Measurements from ENCODE around the gene MLPH. TPM values are rescaled to one million over a fixed set of nuclear protein-coding genes. Genes with fewer than 3 reads are reported as not detected.
A peak's percentile ranks its signal among the peaks of the same experiment; 100 is the strongest.

Gene MLPH
- total RNA-seq, 1 experiment from 2014 or later = 237 TPM

DNA sequence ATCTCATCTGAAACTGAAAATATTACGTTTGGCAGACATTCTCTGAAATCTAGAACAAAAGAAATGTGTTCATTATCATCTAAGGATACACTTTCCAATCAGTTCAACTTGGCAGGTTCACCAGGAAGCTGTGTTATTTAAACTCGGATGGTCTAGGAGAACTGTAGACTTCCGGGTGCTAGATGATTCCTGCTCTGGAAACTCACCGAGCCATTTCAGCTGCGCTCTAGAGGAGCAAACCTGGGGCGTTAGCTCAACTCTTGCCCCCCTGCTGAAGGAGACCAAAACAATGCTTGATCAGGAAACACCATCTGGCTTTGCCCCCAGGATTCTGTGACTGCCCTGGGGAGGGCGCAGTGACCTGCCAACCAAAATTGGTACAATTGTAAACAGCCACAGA lies 22.9 kb downstream of the MLPH start:
- no peak for DNase-seq
- no TSS peak for BruUV-seq (replicated peaks)
- Histone ChIP-seq H2AFZ (no peak overlapping the region), H3K4me2 (no peak overlapping the region), H3K9me3 (ENCODE audit: insufficient read depth, low read depth) (no peaks in the 10 kb centered on the region), H3F3A (ENCODE audit: insufficient read depth, low read depth) (peaks cover 46% of the 10 kb centered on the region), H3K79me2 (ENCODE audit: low read depth) (peaks cover 76% of the 10 kb centered on the region), H3K9me2 (ENCODE audit: insufficient read depth) (no peaks in the 10 kb centered on the region), H3K4me1 (replicated peaks; ENCODE audit: insufficient read depth) (peaks cover 6% of the 10 kb centered on the region; the same call in 1 of the 2 replicates), H4K20me1 (ENCODE audit: insufficient read depth) (peaks cover 10% of the 10 kb centered on the region), H3K36me3 (ENCODE audit: low read depth) (peaks cover 75% of the 10 kb centered on the region), H3K27me3 (ENCODE audit: insufficient read depth, low read depth) (no peaks in the 10 kb centered on the region), H3K4me3 (no peak overlapping the region), H3K27ac (peak overlapping the region; percentile 13; the same call in 1 of the 2 replicates)
- TF ChIP-seq EZH2 (IDR thresholded peaks at IDR 0.05; ENCODE audit: low read depth) = no peak
- TF ChIP-seq, protein P1, sequence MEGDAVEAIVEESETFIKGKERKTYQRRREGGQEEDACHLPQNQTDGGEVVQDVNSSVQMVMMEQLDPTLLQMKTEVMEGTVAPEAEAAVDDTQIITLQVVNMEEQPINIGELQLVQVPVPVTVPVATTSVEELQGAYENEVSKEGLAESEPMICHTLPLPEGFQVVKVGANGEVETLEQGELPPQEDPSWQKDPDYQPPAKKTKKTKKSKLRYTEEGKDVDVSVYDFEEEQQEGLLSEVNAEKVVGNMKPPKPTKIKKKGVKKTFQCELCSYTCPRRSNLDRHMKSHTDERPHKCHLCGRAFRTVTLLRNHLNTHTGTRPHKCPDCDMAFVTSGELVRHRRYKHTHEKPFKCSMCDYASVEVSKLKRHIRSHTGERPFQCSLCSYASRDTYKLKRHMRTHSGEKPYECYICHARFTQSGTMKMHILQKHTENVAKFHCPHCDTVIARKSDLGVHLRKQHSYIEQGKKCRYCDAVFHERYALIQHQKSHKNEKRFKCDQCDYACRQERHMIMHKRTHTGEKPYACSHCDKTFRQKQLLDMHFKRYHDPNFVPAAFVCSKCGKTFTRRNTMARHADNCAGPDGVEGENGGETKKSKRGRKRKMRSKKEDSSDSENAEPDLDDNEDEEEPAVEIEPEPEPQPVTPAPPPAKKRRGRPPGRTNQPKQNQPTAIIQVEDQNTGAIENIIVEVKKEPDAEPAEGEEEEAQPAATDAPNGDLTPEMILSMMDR (conservative IDR thresholded peaks at IDR 0.05) = no peak
- intact Hi-C loops (cut with micrococcal nuclease; ENCODE audit: unreplicated experiment) = loop anchor here (5.0 to 10.0 kb wide), 2 partner anchors 152 to 745 kb away; no protein-coding TSS in a partner anchor
- POLR2A ChIA-PET (ENCODE audit: unreplicated experiment) = no interaction called here
- CTCF ChIA-PET = interaction anchor here (0.9 kb wide), 1 partner anchor 62 kb away, joined by 5 read pairs; no protein-coding TSS in a partner anchor

DNA sequence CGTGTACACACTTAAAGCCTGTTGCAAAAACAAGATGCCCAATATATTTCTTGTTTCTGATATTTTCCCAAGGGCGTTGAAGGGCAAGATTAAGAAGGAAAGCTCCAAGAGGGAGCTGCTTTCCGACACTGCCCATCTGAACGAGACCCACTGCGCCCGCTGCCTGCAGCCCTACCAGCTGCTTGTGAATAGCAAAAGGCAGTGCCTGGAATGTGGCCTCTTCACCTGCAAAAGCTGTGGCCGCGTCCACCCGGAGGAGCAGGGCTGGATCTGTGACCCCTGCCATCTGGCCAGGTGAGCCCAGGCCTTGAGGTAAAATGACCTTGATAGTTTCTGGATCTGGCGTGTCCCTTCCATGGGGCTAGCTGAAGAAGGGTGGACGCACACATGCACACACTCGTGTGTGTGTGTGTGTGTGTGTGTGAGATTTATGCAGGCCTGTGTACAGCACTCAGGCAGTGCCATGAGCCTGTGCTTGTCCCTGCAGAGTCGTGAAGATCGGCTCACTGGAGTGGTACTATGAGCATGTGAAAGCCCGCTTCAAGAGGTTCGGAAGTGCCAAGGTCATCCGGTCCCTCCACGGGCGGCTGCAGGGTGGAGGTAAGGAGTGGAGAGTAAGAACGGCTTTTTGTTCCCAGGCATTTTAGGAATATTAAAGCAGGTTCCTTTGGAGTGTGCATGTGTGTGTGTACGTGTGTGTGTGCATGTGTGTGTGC lies 23.6 kb downstream of the MLPH start:
- no peaks in the 10 kb centered on the region for H3K9me3 ChIP-seq (ENCODE audit: insufficient read depth, low read depth)
- H3K4me1 ChIP-seq (replicated peaks; ENCODE audit: insufficient read depth) = peaks cover 6% of the 10 kb centered on the region; the same call in 1 of the 2 replicates
- H4K20me1 ChIP-seq (ENCODE audit: insufficient read depth) = peaks cover 13% of the 10 kb centered on the region
- intact Hi-C loops (cut with micrococcal nuclease; ENCODE audit: unreplicated experiment) = loop anchor here (5.0 to 10.0 kb wide), 2 partner anchors 152 to 744 kb away; no protein-coding TSS in a partner anchor
- H3K36me3 ChIP-seq (ENCODE audit: low read depth) = peaks cover 80% of the 10 kb centered on the region
- H3K27me3 ChIP-seq (ENCODE audit: insufficient read depth, low read depth) = no peaks in the 10 kb centered on the region
- ChIA-PET POLR2A (ENCODE audit: unreplicated experiment) (no interaction called here), CTCF (interaction anchor here (0.5 to 0.9 kb wide), 2 partner anchors 26 to 62 kb away, joined by 5 to 7 read pairs; no protein-coding TSS in a partner anchor)
- no peak overlapping the region for H3K4me2 ChIP-seq
- 0 out of 2 replicates have a peak overlapping the region, but pooled peaks have one; percentile 13 for H3K27ac ChIP-seq
- no peak overlapping the region for H3K4me3 ChIP-seq
- no peak for DNase-seq
- peaks cover 75% of the 10 kb centered on the region for H3K79me2 ChIP-seq (ENCODE audit: low read depth)
- peaks cover 46% of the 10 kb centered on the region for H3F3A ChIP-seq (ENCODE audit: insufficient read depth, low read depth)
- no TSS peak for BruUV-seq (replicated peaks)
- no peaks in the 10 kb centered on the region for H3K9me2 ChIP-seq (ENCODE audit: insufficient read depth)
- no peak for TF ChIP-seq EZH2 (IDR thresholded peaks at IDR 0.05; ENCODE audit: low read depth)
- TF ChIP-seq, protein P1 (conservative IDR thresholded peaks at IDR 0.05) = no peak
- no peak overlapping the region for H2AFZ ChIP-seq

DNA sequence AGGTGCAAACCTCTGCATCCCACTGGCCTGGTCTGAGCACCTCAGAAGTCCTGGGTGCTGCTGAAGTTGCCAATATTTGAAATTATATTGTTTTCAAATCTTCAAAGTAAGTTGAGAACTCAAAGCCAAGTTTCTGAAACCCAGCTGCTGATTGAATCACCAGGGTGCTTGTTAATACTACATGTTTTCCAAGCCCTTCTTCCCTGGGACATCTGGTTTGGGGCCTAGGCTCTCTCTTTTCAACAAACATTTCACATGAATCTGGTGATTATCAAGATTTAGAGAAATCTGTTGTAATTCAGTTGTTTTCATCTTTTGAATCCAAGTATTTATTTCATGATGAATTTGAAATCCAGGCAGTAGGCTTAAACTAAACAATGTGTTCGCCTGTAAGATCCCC lies 24.4 kb downstream of the MLPH start:
- peaks cover 68% of the 10 kb centered on the region for H3K79me2 ChIP-seq (ENCODE audit: low read depth)
- CTCF ChIA-PET = interaction anchor here (0.5 to 2.1 kb wide), 5 partner anchors 27 to 228 kb away, joined by 3 to 43 read pairs (median 7); no protein-coding TSS in a partner anchor
- peaks cover 88% of the 10 kb centered on the region for H3K36me3 ChIP-seq (ENCODE audit: low read depth)
- peaks cover 13% of the 10 kb centered on the region for H4K20me1 ChIP-seq (ENCODE audit: insufficient read depth)
- DNase-seq = no peak
- POLR2A ChIA-PET (ENCODE audit: unreplicated experiment) = no interaction called here
- no peaks in the 10 kb centered on the region for H3K9me2 ChIP-seq (ENCODE audit: insufficient read depth)
- intact Hi-C loops (cut with micrococcal nuclease; ENCODE audit: unreplicated experiment) = loop anchor here (5.0 to 10.0 kb wide), 2 partner anchors 151 to 743 kb away; no protein-coding TSS in a partner anchor
- no TSS peak for BruUV-seq (replicated peaks)
- H3K27ac ChIP-seq = 0 out of 2 replicates have a peak overlapping the region, but pooled peaks have one; percentile 30
- no peak overlapping the region for H3K4me2 ChIP-seq
- H3K4me3 ChIP-seq = no peak overlapping the region
- TF ChIP-seq, protein P1 (conservative IDR thresholded peaks at IDR 0.05) = no peak
- no peak for TF ChIP-seq EZH2 (IDR thresholded peaks at IDR 0.05; ENCODE audit: low read depth)
- peaks cover under 1% of the 10 kb centered on the region; the same call in 1 of the 2 replicates for H3K4me1 ChIP-seq (replicated peaks; ENCODE audit: insufficient read depth)
- H3F3A ChIP-seq (ENCODE audit: insufficient read depth, low read depth) = peaks cover 46% of the 10 kb centered on the region
- no peak overlapping the region for H2AFZ ChIP-seq
- H3K9me3 ChIP-seq (ENCODE audit: insufficient read depth, low read depth) = no peaks in the 10 kb centered on the region
- H3K27me3 ChIP-seq (ENCODE audit: insufficient read depth, low read depth) = no peaks in the 10 kb centered on the region

Measured in PC-9 (cell line).